Pancreas (tissue), 10 donors: ENCODE data around the gene ETFA. TPM values are rescaled to one million over a fixed set of nuclear protein-coding genes. Genes with fewer than 3 reads are reported as not detected.

Experiments used
- ATAC-seq, 4 donors: fragments of 200-7000 bp; cut with Tn5 transposase; one replicate each; pipeline versions ENCODE4 v1.8.0 to v1.9.1; 2020; ENCODE audit warnings: mild to moderate bottlenecking in 4 of 4, moderate library complexity in 4 of 4
- DNase-seq, 6 donors: peaks; one replicate each; pipeline ENCODE4 v3.0.0-alpha.2; 2020
- FAIRE-seq: peaks from 2 replicates; lab custom pipeline; 2012; peaks lifted over from hg19 to GRCh38; lab: Jason Lieb, UNC
- H3K27ac ChIP-seq, 4 donors: fragments of 200-600 bp; sonication (generic); 1 replicate in 3 of 4; 2 replicates in 1 of 4; pipeline versions ENCODE4 v1.5.0 to v1.8.0; 2020
- H3K27me3 ChIP-seq, 4 donors: fragments of 200-600 bp; one replicate each; pipeline ENCODE4 v1.8.0; 2021
- H3K36me3 ChIP-seq, 3 donors: fragments of 200-600 bp; sonication (generic) in 1 of 3; one replicate each; pipeline versions ENCODE4 v1.5.0 to v1.8.0; 2020 to 2021
- H3K4me1 ChIP-seq, 3 donors: fragments of 200-600 bp; one replicate each; pipeline ENCODE4 v1.8.0; 2021
- H3K4me3 ChIP-seq, 4 donors: fragments of 200-600 bp; sonication (generic) in 2 of 4; one replicate each; pipeline versions ENCODE4 v1.5.0 to v1.8.0; 2020 to 2021
- H3K9me3 ChIP-seq, 4 donors: fragments of 200-600 bp; one replicate each; pipeline ENCODE4 v1.8.0; 2021
- CTCF ChIP-seq, 4 donors: fragments of 200-600 bp; sonication (generic) in 3 of 4; IDR thresholded peaks; one replicate each; pipeline versions ENCODE4 v1.5.0 to v1.8.0; 2021; ENCODE audit warnings: antibody characterized with exemption in 4 of 4
- WGBS, 2 donors: extraction: QIAGEN DNeasy Blood & Tissue Kit; methylation state at CpG; one replicate each; pipeline ENCODE4 v1.1.7; 2013; 5-methylcytosine and 5-hydroxymethylcytosine counted together
- intact Hi-C, 3 donors: fragments of 100-400 bp; cut with DNase I; formaldehyde crosslinking; loops; one replicate each; pipeline versions ENCODE4 v1.11.1 to v1.14.2; 2022
- polyA plus RNA-seq, 2 donors: library from polyadenylated mRNA; stranded (reverse); fragments of 200-250 nt; gene quantifications; one replicate each; pipeline ENCODE4 v1.2.3, GENCODE V29; 2013
- total RNA-seq, 6 donors: library from RNA; stranded (reverse); fragmentation: NEBNext Ultra II Directional in 4 of 6; extraction: Animal tissue kit (Norgen Biotek cat#: 25700) in 4 of 6; gene quantifications; one replicate each; pipeline versions ENCODE4 v1.2.1 to v1.2.4, GENCODE V29; 2021 to 2023
- donor health status: healthy with polysubstance abuse.
- donor health status: DM: no; HTN: no; CAD: no; lungs with moderate emphysema.
- donor health status: DM: no; HTN: no; CAD: no.
- donor health status: control.
- donor health status: control.
- donor health status: Bipolar disorder and iron deficiency.
- donor health status: DM: yes; HTN: yes; CAD: no.
- donor health status: DM: no; HTN: no; CAD: no.
- donor health status: DM: no; HTN: no; CAD: no.
- donor health status: DM: yes; HTN: yes; CAD: no.

ETFA gene
- total and polyA plus RNA-seq, 8 donors = 27.5 to 51.2 (median 42.3) TPM

- no peak for TF ChIP-seq CTCF (IDR thresholded peaks at IDR 0.05)
- H3K9me3 ChIP-seq = no peaks in the 10 kb centered on the region
- peaks cover 9 to 60% (median 22%) of the 10 kb centered on the region in 4 donors for H3K27me3 ChIP-seq
- FAIRE-seq (no peak), ATAC-seq (no peak), DNase-seq (no peak)
- 48% methylated on average over 3 of the region's 3 CpGs for WGBS, 2 donors
- no peak overlapping the region for H3K4me3 ChIP-seq
- peaks cover 0 to 4% (median 0%) of the 10 kb centered on the region in 3 donors for H3K36me3 ChIP-seq
- peaks cover 0 to 25% (median 0%) of the 10 kb centered on the region in 3 donors for H3K4me1 ChIP-seq
- H3K27ac ChIP-seq = no peak overlapping the region
- intact Hi-C loops = no loop called here
These were observed 33.8 kb upstream of the ETFA start for GRCh38 chr15:76344893-76345582.

- Histone ChIP-seq H3K4me3 (no peak overlapping the region), H3K9me3 (no peaks in the 10 kb centered on the region), H3K27ac (no peak overlapping the region), H3K36me3 (no peaks in the 10 kb centered on the region), H3K4me1 (peaks cover 0 to 30% (median 0%) of the 10 kb centered on the region in 3 donors), H3K27me3 (peaks cover 9 to 75% (median 23%) of the 10 kb centered on the region in 4 donors)
- ATAC-seq = no peak
- WGBS, 2 donors = 43 to 47% methylated on average over 16 of the region's 16 CpGs
- no peak for DNase-seq
- TF ChIP-seq CTCF (IDR thresholded peaks at IDR 0.05) = no peak
- no peak for FAIRE-seq
- intact Hi-C loops = no loop called here
These were observed 32.2 kb upstream of the ETFA start for GRCh38 chr15:76343313-76343996.

- peak in 1 of 6 donors; percentile 75 for DNase-seq
- H3K4me1 ChIP-seq = peaks cover 0 to 33% (median 0%) of the 10 kb centered on the region in 3 donors
- no peak for ATAC-seq
- no peaks in the 10 kb centered on the region for H3K36me3 ChIP-seq
- TF ChIP-seq CTCF (IDR thresholded peaks at IDR 0.05) = no peak
- no peaks in the 10 kb centered on the region for H3K9me3 ChIP-seq
- no peak overlapping the region for H3K27ac ChIP-seq
- intact Hi-C loops = no loop called here
- H3K27me3 ChIP-seq = peaks cover 15 to 81% (median 26%) of the 10 kb centered on the region in 4 donors
- WGBS, 2 donors = 16% methylated on average over 76 to 87 of the region's 87 CpGs
- FAIRE-seq = no peak
- peak overlapping the region in 1 of 4 donors; percentile 22 for H3K4me3 ChIP-seq
These were observed 31.3 kb upstream of the ETFA start for GRCh38 chr15:76342382-76343201.

- TF ChIP-seq CTCF (IDR thresholded peaks at IDR 0.05) = no peak
- peaks cover 0 to 38% (median 0%) of the 10 kb centered on the region in 3 donors for H3K4me1 ChIP-seq
- H3K27ac ChIP-seq = no peak overlapping the region
- 16 to 21% methylated on average over 20 of the region's 20 CpGs for WGBS, 2 donors
- H3K27me3 ChIP-seq = peaks cover 18 to 82% (median 26%) of the 10 kb centered on the region in 4 donors
- no peaks in the 10 kb centered on the region for H3K9me3 ChIP-seq
- no peaks in the 10 kb centered on the region for H3K36me3 ChIP-seq
- intact Hi-C loops = no loop called here
- FAIRE-seq = no peak
- ATAC-seq = peak in 1 of 4 donors; percentile 3
- peak overlapping the region in 2 of 4 donors; percentile 37 to 45 for H3K4me3 ChIP-seq
- DNase-seq = no peak
These were observed 30.8 kb upstream of the ETFA start for GRCh38 chr15:76342058-76342381.
